ENCODE results near the gene DENND5B.
"Not testable (repeated sequence)": the region's sequence is repeated elsewhere in the genome, so short reads cannot be mapped to it uniquely, and the experiment has no call there.

DENND5B gene

GRCh38 chr12:31471823-31472222 lies 119.1 kb downstream of the DENND5B start:
- DNase-seq (ENCODE audit: low read depth): no peak

- DNase-seq (ENCODE audit: low read depth): no peak
These were observed 119.9 kb downstream of the DENND5B start for GRCh38 chr12:31471051-31471450.

DNA sequence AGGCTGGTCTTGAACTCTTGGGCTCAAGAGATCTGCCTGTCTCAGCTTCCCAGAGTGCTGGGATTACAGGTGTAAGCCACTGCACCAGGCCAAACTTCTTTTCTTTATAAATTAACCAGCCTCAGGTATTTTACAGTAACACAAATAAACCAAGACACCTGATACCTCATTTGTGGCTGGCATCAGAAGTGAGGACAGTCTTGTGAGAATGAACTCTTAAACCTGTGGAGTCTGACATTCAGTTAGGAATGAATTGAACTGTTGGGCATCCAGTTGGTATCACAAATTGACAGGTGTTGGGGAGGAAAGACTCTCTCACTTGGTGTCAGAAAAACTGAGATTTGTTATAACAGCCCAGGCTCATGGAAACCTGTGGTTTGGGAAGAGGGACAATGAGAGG lies 120.5 kb downstream of the DENND5B start:
- no peak for DNase-seq (ENCODE audit: low read depth)

- DNase-seq (ENCODE audit: low read depth): no peak
These were observed 124.2 kb downstream of the DENND5B start for GRCh38 chr12:31466768-31467167.

DNA sequence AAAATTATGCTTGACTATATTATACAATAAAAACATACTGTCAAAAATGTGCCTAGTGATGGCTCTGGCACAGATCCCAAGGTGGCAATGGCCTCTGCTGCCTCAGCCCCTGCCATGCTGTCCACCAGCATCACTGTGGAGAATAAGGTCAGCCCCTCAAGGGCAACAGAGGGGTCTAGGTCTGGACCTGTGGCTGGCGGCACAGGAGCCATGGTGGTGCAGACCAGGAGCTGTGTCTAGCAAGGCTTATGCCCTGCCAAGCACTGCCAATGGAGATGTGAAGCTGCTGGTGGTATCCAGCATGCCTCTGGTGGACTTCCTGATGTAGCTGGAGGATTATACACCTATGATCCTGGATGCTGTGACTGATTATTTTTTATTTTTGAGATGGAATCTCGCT lies 125.9 kb downstream of the DENND5B start:
- DNase-seq (ENCODE audit: low read depth): no peak

DNA sequence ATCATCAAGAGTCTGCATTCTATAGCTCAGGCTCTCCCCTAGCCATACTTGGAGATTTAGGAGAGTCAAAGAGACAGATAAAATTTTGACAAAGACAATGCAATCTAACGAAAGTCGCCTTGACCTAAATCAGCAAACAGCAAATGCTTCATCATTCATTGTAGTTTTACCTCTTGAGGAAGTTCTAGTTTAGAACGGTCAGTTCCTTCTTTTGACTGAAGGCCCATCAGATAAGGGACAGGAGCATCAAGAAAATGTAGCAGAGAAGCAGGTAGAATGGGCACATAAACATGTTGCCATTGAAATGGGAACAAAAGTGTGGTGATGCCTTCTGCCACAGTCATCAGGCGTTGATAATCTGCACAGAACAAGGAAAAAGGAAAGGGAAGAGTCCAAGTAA lies 130.9 kb downstream of the DENND5B start:
- no peak for DNase-seq (ENCODE audit: low read depth)

GRCh38 chr12:31456562-31456961 lies 134.4 kb downstream of the DENND5B start:
- DNase-seq (ENCODE audit: low read depth): no peak

GRCh38 chr12:31444736-31445135 lies 146.2 kb downstream of the DENND5B start:
- DNase-seq (ENCODE audit: low read depth): no peak

GRCh38 chr12:31440586-31440985 lies 150.3 kb downstream of the DENND5B start:
- no peak for DNase-seq (ENCODE audit: low read depth)

DNA sequence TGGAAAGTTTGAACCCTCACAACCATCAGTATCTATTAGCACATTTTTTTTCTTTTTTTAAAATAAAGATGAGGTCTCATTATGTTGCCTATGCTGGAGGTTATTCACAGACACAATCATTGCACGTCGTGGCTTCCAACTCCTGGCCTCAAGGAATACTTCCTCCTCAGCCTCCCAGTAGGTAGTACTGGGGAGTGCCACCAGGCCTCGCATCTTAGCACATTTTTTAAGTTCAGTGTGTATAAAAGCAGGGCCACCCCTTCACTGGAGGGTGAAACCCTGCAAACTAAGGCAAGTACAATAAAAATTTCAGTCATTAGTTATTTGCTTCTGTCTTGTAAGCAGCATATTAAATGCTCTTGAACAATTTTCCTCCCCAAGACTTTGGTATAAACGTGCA lies 150.8 kb downstream of the DENND5B start:
- DNase-seq (ENCODE audit: low read depth): no peak

DNA sequence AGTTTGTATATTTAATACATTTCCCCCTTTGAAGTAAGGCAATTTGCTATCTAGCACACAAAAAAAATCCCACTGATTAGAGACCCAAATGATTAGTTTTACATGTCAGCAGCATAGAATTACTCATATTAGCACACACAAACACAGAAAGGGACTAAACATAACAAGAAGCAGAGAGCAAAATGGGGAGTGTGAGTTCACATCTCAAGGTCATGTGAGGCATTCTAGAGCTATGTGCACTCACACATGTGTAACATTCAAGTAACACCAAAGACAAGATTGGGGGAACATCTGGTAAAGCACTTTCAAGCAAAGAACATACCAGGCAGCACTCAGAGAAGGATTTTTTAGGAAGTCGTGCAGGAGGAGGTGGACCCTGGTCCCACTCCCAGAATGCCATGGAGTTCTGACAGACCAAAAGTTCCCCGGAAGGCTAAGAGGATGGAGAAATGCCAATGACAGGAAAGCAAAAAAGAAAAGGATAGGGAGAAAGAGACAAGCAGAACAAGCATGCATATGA lies 159.2 kb downstream of the DENND5B start:
- no peak for DNase-seq (ENCODE audit: low read depth)

- no peak for DNase-seq (ENCODE audit: low read depth)
These were observed 167.5 kb downstream of the DENND5B start for GRCh38 chr12:31423405-31423804.

- no peak for DNase-seq (ENCODE audit: low read depth)
These were observed 178.6 kb downstream of the DENND5B start for GRCh38 chr12:31412292-31412801.

- DNase-seq (ENCODE audit: low read depth): no peak
These were observed 182.2 kb downstream of the DENND5B start for GRCh38 chr12:31408763-31409162.

DNA sequence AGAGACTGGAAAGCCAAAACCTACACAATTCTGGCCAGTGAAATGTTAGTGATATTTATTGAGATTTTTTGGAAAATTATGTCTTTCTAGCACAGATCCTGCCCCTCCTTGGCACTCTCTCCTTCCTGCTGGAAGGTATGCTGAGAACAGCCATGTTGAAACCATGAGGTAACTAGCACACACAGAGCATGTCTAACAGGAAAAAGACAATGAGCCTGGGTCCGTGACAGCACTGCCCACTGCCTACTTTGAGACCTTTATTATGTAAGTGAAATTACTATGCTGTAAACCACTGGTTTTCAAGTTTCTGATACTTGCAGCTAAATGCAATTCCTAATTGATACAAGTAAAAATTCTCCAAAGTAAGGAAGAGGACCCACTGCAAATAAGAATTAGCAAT lies 183.4 kb downstream of the DENND5B start:
- no peak for DNase-seq (ENCODE audit: low read depth)

DNA sequence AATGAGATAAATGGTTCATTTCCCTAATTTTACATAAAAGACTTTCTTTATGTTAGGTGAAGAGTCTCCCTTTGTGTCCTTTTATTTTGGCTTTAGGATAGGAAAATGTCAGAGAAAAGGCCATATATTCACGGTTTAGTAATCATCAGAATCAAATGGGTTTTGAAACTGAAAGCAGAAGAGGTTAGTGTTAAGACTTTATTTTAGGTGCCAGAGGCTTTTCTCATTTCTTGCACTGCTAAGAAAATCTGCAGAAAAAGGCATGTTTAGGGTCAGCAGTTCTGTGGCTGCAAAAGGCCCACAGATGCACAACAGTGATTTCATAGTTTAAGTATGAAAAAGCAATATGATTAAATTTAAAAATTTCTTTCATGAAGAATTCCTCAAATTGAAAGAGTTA lies 184.6 kb downstream of the DENND5B start:
- no peak for DNase-seq (ENCODE audit: low read depth)

DNA sequence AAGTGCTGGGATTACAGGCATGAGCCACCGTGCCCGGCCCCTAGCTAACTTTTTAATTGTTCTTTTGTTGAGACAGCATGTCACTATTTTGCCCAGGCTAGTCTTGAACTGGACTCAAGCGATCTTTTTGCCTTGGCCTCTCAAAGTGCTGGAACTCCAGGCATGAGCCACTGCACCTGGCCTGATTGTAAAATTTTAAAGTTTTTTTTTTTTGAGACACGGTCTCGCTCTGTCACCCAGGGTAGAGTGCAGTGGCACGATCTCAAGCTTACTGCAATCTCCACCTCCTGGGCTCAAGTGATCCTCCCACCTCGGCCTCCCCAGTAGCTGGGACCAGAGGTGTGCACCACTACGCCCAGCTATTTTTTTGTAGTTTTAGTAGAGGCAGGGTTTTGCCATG lies 185.9 kb downstream of the DENND5B start:
- DNase-seq (ENCODE audit: low read depth): no peak

GRCh38 chr12:31403099-31403607 lies 187.8 kb downstream of the DENND5B start:
- not testable (repeated sequence) for DNase-seq (ENCODE audit: low read depth)

- DNase-seq (ENCODE audit: low read depth): no peak
These were observed 197.9 kb downstream of the DENND5B start for GRCh38 chr12:31393004-31393550.

GRCh38 chr12:31390991-31391390 lies 199.9 kb downstream of the DENND5B start:
- DNase-seq (ENCODE audit: low read depth): no peak

- DNase-seq (ENCODE audit: low read depth): no peak
These were observed 202.2 kb downstream of the DENND5B start for GRCh38 chr12:31388713-31389112.

GRCh38 chr12:31387466-31387865 lies 203.5 kb downstream of the DENND5B start:
- DNase-seq (ENCODE audit: low read depth): no peak

GRCh38 chr12:31387011-31387410 lies 203.9 kb downstream of the DENND5B start:
- DNase-seq (ENCODE audit: low read depth): no peak

GRCh38 chr12:31386364-31386777 lies 204.6 kb downstream of the DENND5B start:
- no peak for DNase-seq (ENCODE audit: low read depth)
